Erythroblast (primary cell): ENCODE measurements around the gene FHL5.

ENCODE experiments used
- GATA1 ChIP-seq: IDR thresholded peaks from 2 replicates; pipeline ENCODE4 v1.6.1; 2011; ENCODE audit warnings: low read depth, mild to moderate bottlenecking, control low read depth, low read length, moderate library complexity
- POLR2A ChIP-seq: IDR thresholded peaks from 2 replicates; pipeline ENCODE4 v1.6.1; 2011; ENCODE audit warnings: mild to moderate bottlenecking, low read length

DNA sequence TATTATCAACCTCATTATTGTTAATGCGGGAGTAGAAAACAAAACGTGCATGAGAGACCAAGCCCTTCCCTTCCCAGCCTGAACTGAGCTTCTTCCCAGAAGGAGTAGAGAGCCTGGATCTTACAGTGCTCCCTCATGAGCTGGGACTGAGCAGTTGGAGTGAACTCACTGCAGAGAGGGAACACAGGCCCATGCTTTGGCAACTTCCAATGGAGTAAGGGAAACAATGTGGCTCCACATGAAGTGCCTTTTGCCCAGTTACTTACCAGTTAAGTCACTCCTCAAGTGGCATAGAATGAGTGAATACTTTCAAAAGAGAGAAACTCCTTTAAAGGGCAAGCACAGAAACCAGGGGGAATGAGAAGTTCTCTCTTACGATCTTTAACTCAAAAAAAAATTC, 12.4 kb downstream of the FHL5 start:
- TF ChIP-seq POLR2A = no peak
- TF ChIP-seq GATA1 = no peak
